ENCODE data around the gene FGD6.

The FGD6 gene

GRCh38 chr12:95224202-95225170, 7.2 kb upstream of the FGD6 start:
- H3K4me3 ChIP-seq (ENCODE audit: low read depth, low read length) = no peak overlapping the region
- TF ChIP-seq CTCF (conservative IDR thresholded peaks at IDR 0.05; ENCODE audit: low read depth, low read length) = no peak
- peak; percentile 72 for DNase-seq (ENCODE audit: low read depth)

DNA sequence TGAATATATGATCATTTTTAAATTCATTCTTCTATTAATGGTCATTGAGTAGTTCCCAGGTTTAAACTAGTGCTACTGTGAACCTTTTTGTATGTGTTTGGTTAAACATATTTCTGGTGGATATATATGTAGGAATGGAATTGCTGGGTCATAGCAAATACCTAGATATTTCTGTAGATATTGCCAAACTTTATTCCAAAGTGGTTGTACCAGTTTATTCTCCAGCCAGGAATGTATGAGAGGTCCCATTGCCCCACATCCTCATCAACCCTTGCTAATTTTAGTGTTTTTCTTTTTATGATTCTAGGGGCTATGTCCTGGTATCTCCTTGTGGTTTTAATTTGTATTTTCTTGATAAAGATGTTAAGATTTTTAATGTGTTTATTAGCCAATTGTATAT, 3.5 kb upstream of the FGD6 start:
- no peak for DNase-seq (ENCODE audit: low read depth)
- TF ChIP-seq CTCF (conservative IDR thresholded peaks at IDR 0.05; ENCODE audit: low read depth, low read length) = no peak
- no peak overlapping the region for H3K4me3 ChIP-seq (ENCODE audit: low read depth, low read length)

GRCh38 chr12:95220190-95220589, 2.9 kb upstream of the FGD6 start:
- no peak for DNase-seq (ENCODE audit: low read depth)
- TF ChIP-seq CTCF (conservative IDR thresholded peaks at IDR 0.05; ENCODE audit: low read depth, low read length) = no peak

DNA sequence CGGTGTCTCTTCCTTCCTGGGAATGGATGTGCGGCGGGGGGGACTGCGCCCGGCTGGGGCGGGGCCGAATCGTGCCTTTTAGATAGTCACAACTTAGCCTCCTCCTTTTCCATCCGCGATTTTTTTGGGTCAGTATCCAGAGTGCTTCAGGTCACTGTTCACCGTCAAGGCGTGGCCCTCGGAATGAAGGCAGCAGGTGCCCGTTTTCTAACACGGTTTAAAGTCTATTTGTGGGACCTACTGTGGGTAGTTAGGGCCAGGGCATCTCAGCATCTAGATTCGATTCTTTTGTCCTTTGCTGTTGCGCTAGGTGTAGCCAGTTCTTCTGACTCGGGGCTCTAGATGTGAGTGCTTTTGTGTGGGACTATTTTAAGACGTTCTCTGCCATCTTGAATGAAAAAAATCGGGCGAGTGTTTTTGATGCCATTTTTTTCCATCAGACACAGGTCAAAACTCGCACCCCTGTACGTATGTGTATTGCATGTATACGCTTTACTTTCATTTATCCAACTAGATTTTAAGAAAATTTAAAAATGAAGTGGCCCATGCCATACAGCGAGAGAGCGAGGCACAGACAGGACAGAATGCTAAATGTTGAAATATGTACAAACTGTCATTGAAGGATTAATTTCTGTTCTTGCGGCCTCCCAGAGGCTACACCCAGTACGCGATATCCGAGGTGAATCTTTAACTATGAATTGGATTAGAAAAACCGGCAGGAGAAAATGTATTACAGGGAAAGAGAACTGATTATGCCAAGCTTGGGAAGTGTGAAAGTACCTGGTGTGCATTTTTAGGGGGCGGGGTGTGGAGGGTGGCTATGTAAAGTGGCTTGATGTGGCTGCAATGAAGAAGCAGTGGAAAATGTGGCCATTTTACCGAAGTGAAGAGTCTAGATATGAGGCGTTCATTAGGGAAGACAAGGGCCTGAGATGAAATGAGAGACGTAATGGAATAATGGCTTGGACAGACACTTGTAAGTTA, 1.2 kb upstream of the FGD6 start:
- peak overlapping the region; percentile 90 for H3K4me3 ChIP-seq (ENCODE audit: low read depth, low read length)
- TF ChIP-seq CTCF (conservative IDR thresholded peaks at IDR 0.05; ENCODE audit: low read depth, low read length) = no peak
- DNase-seq (ENCODE audit: low read depth) = peak; percentile 61

More at GRCh38 chr12:95220190-95220589, 2.9 kb upstream of the FGD6 start:
- H3K4me3 ChIP-seq (ENCODE audit: low read depth, low read length) = peak overlapping the region; percentile 90

- peak; percentile 36 for DNase-seq (ENCODE audit: low read depth)
- H3K4me3 ChIP-seq (ENCODE audit: low read depth, low read length) = peak overlapping the region; percentile 83
- no peak for TF ChIP-seq CTCF (conservative IDR thresholded peaks at IDR 0.05; ENCODE audit: low read depth, low read length)
Measured at GRCh38 chr12:95216711-95217376, 423 bp downstream of the FGD6 start.

GRCh38 chr12:95215949-95216348, 1.3 kb downstream of the FGD6 start:
- H3K4me3 ChIP-seq (ENCODE audit: low read depth, low read length) = peak overlapping the region; percentile 83
- TF ChIP-seq CTCF (conservative IDR thresholded peaks at IDR 0.05; ENCODE audit: low read depth, low read length) = no peak
- peak; percentile 89 for DNase-seq (ENCODE audit: low read depth)
